AG08395 (cell line): Measurements from ENCODE around the gene TOE1.
"Not testable (repeated sequence)": the region's sequence is repeated elsewhere in the genome, so short reads cannot be mapped to it uniquely, and the experiment has no call there.

ENCODE experiments used
- DNase-seq: peaks from one replicate; pipeline ENCODE4 v3.0.0; 2012; ENCODE audit warnings: mixed read lengths, low spot score

The TOE1 gene

DNA sequence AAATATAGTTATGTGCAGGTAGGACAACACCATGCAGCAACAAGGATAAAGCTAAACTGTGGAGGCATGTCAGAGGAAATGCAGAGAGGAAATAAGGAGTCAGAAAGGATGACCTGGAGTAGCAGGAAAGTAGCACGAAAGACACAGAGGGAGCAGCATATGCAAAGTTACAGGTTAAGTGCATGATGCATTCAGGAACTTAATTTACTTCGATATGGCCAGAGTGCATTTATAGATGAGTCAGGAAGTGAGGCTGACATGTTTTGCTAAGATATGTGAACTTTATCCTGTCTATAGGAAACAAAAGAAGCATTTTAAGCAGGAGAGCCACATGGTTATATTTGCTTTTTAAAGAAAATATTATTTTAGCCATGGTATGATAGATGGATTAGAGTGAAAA lies 15.7 kb downstream of the TOE1 start:
- no peak for DNase-seq

DNA sequence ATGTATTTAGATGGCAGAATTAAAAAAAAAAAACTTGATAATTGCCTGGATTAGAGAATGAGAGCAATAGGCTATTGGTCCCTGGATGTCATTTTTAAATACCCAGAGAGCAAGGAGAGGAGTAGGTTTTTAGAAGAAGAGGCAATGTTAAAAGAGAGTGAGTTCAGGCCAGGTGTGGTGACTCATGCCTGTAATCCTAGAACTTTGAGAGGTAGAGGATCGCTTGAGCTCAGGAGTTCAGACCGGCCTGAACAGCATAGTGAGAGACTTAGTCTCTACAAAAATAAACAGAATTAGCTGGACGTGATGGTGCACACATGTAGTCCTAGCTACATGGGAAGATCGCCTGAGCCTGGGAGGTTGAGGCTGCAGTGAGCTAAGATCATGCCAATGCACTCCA lies 16.2 kb downstream of the TOE1 start:
- DNase-seq, result no peak

DNA sequence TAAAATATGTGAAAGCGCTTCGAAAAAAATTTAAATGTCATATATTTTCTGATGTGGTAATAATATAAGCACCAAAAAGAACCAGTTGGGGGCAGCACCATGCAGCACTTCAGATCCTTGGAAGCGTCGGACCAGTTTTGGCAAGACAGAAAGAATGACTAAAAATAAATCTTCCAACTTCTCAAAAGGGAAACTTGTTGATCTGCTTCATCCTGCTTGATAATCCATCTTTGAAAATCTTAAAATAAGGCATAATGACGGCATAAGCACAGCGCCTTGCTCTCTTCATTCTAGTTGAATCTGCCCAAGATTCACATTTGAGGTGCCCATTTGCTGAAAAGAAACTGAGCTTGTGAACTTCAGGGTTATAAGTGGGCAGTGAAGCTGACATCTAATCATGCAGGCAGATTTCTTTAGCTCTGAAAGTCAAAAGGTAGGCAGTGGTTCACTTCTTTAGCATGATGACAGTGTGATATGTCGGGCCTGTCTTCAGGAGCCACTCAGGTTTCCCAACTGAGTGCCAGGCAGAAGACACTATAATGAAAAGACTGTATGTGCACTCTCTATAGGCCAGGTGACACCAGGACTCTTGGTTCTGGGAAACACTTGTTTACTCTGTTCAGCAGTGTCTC lies 20.0 kb downstream of the TOE1 start:
- DNase-seq, result peak; percentile 65

DNA sequence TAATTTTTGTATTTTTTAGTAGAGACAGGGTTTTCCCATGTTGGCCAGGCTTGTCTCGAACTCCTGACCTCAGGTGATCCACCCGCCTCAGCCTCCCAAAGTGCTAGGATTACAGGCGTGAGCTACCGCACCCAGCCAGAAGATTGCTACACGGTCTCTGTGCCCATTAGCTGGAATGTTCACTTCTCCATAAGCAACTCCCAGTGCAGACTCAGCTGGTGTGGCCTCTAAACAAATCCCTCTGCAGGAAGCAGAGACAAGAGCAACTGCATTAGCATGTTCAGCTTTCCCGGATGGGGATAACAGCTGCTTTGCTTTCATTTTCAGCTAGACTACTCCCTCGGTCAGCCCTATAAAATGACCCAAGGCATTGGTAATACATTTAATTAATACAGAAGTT lies 21.0 kb downstream of the TOE1 start:
- peak; percentile 80 for DNase-seq

DNA sequence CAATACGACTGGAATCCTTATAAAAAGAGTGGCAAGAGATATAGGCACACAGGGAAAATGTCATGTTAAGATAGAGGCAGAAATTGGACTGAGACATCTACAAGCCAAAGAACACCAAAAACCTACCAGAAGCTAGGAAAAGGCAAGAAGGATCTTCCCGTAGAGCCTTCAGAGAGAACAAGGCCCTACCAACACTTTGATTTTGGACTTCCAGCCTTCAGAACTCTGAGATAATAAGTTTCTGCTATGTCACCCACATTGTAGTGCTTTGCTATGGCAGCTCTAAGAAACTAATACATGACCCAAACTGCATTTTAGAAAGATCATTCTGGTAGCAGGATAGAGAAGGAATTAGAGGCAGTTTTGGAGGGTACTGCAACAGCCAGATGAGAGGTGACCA lies 24.3 kb downstream of the TOE1 start:
- DNase-seq, result no peak

DNA sequence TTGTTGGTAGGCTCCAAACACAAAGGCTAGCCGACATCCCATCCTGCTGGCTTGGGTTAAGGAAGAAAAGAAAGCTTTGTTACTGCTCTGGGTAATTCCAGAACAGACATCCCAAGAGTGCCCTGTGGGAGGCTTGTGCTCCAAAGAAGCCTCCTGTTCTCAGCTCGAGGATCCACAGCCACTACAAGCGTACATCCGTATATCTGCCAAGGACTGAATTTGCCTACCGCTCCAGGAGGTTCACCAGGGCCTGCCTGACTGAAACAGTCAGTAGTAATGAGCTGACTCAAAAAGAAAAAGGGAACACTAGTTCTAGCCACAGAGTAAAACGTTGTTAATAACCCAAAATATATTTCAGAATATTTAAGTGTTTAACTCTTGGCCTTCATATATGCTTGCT lies 25.1 kb downstream of the TOE1 start:
- DNase-seq, result no peak

DNA sequence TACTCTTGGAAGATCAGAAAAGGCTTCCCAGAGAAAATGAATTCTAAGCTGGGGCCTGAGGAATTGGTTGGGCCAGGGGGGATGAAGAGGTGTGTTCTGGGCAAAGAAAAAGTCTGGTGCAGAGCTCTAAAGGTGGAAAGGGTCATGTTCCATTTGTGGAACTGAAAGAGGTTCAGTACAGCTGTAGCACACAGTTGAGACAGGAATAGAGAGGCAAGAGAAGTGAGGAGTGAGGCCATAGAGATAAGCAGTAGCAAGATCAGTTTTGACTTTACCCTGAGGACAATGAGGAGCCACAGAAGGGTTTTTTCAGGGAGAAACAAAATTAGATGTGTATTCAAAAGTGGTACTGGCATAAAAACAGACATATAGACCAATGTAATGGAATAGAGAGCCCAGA lies 30.6 kb downstream of the TOE1 start:
- no peak for DNase-seq

DNA sequence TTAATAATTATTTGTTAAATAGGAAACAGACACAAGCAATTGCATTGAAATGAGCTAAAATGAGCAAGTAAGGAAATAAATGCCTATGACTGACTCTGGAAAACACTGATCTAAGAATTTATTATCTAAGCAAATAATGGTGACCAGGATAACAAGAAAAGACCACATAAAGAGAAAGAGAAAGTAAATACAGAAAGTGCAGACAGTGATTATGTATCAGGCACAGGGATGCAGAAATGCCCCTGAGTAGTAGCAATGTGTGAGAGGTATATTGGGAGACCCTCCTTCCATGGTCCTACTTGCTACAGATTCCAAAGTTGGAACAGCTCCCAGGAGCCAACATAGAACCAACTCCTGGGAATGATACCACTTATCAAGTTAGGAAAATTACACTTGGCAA lies 33.6 kb downstream of the TOE1 start:
- no peak for DNase-seq

DNA sequence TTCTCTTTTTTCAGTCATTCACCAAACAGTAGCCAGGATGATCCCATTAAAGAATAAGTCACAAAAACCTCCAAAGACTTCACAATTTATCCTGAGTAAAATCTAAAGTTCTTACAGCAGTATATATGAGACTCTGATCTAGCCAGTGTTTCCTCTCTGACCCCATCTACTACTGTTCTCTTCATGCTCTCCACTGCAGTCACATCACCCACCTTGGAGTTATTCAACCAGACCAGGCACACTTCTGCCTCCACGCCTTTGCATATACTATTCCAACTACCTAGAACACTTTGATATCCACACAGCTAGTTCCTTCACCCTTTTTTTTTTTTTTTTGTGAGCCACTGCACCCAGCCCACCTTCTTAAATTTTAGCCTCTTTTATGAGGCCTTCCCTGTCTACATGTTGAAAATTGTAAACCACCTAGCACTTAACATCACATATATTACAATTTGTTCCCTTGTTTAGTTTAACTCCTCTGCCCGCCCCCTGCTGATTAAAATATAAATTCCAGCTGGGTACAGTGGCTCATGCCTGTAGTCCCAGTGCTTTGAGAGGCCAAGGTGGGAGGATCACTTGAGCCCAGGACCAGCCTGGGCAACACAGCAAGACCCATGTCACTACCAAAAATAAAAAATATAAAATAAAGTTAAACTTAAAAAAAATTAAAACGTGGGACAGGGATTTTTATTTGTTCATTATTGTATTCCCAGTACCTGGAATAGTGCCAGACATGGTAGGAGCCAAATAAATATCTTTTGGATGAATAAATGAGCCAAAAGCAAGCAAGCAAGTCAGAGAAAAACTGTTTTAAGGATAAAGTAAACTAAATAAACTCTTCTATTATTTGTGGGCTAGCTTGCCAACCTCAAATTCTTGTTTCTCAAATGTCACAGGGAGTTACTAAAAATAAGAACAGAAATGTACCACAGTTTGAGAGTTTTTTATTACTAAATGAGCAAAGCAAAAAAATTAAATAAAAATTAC lies 35.4 kb downstream of the TOE1 start:
- DNase-seq, result peak; percentile 5

DNA sequence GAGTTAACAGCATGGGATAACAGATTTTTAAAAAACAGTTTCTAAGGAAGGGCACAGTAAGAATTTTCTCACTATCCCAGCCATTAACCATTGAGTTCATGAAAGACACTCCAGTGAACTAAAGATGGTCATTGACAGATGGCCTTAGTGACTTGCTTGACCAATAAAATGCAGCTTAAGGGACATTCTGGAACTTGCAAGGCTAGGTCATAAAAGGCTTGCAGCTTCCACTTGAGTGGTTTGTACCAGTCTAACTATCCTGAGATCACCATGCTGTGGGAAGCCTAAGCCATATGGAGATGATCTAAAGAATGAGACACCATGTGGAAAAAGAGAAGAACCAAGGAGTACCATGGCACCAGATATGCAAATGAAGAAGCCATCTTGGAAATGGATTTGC lies 38.2 kb downstream of the TOE1 start:
- no peak for DNase-seq

DNA sequence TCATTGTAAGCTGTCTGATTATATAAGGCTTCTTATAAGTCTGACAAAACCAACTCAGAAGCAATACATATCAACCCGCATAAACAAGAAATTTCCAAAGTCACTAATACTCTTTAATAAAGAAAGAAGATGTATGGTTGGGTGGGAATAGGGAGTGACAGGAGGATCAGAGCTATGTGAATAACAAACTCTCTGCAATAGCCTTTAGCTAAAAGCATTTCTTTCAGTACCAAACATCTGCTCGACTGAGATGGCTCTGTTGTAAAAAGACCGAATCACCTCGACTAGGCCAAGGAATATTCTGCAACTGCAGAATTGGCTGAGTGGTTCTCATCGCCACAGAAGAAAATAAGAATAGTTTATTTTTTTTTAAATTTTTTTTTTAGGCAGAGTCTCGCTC lies 39.6 kb downstream of the TOE1 start:
- no peak for DNase-seq

DNA sequence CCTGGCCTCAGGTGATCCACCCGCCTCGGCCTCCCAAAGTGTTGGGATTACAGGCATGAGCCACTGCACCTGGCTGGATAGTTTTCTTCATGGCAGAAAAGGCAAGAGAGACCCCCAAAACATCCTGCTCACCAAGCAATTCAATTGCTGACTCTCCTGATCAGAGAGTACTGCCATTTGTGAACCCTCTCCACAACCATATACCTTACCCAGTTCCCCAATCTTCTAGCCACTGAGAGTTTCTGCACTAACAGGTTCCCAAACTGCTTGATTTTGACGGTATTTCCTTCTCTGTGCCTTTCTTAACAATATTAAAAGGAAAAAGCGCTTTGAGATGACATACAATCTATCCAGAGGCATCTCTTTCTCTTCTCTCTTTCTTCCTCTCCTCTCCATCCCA lies 40.2 kb downstream of the TOE1 start:
- no peak for DNase-seq

DNA sequence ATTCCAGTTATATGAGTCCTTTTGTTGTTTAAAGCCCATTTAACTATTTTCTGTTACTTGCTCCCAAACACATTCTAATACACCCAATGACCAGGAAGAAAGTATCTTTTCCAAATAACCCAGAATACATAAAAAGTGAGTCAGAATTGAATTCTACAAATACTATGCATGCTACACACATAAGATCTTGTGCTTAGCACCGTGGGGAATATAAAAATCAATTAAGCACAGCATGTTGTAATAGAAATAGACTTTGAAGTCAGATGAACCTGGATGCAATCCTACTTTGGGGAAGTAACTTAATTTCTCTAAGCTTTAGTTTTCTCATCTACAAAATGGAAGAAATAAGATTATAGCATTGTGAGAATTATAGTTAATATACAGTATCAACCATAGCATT lies 40.8 kb downstream of the TOE1 start:
- no peak for DNase-seq

DNA sequence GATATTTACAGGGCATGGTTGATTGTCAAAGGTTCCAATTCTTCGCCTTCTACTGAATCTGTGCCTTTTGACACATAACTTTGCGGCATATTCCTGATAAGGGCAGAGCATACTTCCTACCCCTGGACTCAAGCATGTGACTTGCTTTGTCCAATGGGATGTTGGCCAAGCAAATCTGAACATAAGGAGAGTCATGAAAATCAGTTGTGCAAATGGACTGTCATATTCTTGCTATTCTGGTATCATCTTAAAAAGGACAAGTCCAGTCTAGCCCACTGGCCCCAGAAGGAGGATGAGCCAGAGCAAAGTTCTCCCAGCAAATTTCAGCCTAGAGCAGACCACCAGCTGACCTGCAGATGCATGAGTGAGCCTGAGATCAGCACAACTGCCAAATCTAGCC lies 41.3 kb downstream of the TOE1 start:
- no peak for DNase-seq

DNA sequence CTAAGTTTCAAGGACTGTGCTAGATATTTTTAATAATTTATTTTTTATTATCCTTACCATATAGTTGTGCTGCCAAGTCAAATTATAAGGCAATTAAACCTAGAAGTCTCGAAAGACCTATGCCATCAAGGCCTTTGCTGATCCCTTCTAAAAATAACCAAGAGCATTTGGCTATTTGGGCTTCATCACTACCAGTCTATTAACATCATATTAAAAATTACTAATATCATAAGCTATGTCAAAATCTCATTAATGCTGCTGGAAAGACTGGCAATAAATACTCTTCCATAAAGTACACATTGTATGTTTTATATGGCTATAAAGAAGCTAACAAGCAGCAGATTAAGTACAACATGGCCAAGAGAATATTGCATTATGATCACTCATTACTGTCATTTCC lies 43.2 kb downstream of the TOE1 start:
- no peak for DNase-seq

DNA sequence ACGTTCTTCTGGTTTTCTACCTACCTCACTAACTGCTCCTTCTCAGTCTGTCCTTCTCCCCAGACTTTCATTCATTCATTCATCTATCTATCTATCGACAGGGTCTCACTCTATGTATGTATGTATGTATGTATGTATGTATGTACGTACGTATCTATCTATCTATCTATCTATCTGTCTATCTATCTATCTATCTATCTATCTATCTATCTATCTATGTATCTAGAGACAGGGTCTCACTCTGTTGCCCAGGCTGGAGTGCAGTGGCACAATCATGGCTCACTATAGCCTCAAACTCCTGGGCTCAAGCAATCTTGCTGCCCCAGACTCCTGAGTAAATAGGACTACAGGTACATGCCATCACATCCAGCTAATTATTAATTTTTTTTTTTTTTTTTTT lies 44.2 kb downstream of the TOE1 start:
- not testable (repeated sequence) for DNase-seq

DNA sequence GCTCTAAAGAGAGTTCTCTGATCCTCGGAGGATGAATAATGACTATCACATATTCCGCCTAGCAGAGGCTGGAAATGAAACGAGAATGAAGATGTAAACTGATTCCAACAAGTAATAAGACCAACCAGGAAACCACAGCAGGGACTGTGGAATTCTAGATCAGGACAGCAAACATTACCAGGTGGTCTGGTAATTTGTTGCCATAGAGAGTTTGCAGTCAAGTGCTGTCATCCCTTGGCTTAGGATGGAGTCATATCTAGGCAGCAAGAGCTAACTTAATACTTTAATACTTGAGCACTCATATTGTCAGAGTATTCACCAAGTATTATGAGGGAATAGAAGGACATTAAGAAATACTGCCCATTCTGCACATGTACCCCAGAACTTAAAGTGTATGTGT lies 45.3 kb downstream of the TOE1 start:
- DNase-seq, result no peak

DNA sequence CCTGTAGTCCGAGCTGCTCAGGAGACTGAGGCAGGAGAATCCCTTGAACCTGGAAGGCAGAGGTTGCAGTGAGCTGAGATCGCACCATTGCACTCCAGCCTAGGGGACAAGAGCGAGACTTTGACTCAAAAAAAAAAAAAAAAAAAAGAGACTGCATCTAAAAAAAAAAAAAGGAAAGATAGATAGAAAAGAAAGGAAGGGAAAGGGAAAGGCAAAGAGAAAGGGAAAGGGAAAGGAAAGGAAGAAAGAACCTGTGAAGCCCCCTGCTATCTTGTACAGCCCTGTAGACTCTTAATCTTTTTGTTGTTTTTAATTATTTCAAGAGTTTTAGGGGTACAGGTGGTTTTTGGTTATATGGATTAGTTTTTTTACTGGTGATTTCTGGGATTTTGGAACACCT lies 46.2 kb downstream of the TOE1 start:
- no peak for DNase-seq
